EH (cell line): Measurements from ENCODE around the gene HTT-AS.
"Not testable (repeated sequence)": the region's sequence is repeated elsewhere in the genome, so short reads cannot be mapped to it uniquely, and the experiment has no call there.

Experiments used
- DNase-seq: peaks from one replicate; pipeline ENCODE4 v3.0.0-alpha.2; 2015; ENCODE audit warnings: low read depth

Gene HTT-AS

DNA sequence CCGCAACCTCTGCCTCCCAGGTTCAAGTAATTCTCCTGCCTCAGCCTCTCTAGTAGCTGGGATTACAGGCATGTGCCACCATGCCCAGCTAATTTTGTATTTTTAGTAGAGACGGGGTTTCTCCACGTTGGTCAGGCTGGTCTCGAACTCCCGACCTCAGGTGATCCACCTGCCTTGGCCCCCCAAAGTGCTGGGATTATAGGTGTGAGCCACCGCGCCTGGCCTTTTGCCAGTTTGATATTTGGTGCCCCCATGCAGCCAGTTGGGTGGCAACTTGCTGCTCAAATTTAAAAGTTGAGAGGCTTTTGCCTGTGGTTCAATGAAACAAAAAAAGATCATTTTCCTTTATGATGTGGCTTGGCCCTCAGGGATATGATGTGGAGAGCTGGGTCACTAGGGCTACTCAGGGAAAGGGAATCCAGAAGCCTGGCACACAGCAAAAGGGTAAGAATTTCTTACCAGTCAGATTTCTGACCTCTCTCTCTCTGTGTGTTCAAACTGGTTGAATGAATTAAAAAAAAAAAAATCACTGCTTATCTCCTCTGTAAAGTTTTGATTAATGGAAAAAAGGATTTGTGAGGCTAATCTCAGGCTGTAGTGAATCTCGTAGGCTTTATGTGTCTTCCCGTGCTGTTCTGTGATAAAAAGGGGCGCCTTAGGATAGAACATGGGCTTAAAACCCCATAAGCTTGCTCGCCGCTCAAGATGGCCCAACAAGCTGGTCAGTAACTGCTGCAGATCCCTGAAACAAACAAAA lies 23.0 kb downstream of the HTT-AS start:
- DNase-seq, result not testable (repeated sequence)

DNA sequence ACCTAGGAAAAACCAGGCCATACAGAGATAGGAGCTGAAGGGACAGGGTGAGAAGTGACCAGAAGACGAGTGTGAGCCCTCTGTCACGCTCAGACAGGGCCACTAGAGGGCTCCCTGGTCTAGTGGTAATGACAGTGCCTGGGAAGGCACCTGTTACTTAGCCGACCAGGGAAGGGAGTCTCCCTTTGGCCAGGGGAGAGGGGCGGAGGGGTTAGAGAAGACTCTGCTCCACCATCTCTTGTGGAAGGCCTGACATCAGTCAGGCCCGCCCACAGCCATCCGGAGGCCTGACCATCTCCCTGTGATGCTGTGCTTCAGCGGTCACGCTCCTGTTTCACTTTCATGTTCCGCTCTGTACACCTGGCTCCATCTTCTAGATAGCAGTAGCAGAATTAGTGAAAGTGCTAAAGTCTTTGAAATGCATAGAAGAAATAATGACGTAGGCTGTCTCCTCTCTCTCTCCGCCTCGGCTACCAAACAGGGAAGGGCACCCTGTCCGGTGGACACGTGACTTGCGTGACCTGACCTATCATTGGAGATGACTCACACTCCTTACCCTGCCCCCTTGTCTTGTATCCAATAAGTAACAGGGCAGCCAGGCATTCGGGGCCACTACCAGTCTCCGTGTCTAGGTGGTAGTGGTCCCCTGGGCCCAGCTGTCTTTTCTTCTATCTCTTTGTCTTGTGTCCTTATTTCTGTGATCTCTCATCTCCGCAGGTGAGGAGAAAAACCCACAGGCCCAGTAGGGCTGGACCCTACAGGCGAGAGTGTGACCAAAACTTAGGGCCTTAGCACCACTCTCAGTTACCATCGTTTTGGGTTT lies 26.7 kb downstream of the HTT-AS start:
- peak; percentile 65 for DNase-seq

DNA sequence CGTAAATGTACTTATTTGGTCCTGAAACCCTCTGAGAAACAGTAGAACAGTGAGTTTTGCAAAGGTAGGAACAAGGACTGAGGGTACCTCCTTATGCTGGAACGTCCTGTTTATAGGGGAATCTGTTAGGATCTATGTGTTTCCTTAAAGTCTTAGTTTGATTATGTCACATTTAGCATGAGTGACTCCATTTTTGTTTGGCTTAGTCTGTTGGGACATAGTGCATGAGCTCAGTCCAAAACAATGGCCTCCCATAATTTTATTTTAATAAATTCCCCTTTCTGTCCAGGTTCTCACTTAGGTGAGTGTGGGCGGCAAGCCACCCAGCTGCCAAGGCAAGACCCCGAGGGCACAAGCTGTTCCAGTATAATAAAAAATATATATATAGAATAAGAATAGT lies 27.7 kb downstream of the HTT-AS start:
- no peak for DNase-seq

DNA sequence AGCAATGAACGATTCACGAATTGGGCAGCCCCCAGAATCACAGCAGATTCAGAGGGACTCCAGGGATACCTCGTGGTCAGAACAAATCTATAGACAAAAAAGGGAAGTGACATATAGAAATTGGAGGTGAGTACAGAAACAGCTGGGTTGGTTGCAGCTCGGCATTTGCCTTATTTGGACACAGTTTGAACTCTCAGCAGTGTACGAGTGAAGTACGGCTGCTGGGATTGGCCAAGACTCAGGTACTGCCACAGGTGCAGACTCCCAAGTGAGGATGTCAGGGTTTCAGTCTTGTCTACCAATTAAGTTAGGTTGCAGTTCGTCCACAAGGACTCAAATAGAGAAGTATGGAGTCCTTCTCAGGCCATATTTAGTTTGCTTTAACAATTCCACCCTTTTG lies 28.2 kb downstream of the HTT-AS start:
- DNase-seq, result no peak

DNA sequence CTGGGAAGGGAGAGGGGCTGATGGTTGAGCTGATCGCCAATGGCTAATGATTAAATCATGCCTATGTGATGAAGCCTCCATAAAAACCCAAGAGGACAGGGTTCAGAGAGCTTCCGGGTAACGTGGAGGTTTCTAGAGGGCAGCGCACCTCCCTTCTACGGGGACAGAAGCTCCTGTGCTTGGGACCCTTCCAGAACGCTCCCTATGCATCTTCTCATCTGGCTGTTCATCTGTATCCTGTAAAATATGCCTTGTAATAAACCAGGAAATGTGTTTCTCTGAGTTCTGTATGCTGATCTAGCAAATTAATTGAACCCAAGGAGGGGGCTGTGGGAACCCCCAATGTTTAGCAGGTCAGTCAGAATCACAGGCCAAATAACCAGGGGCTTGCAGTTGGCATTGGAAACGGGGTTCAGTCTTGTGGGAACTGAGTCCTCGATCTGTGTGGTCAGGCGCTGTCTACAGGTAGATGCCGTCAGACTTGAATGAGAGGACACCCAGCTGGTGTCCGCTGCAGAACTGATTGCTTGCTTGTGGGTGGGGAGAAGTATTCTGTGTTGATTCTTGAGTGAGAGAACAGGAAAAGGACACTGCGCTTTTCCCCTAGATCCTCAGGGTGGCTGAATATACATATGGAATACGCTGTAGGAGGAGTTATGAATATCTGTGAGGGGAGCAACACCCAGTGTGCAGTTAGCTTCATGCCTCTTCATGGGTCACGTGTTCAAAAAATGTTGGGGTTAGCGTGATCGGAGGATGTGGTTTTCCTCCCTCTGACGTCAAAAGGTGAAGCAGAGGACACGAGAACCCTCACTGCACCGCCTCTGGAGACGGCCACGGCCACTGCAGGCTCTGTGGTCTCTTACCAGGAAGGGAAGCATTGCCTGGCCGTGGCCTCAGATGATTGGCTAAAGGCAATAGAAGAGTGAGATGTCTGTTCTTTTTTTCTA lies 29.2 kb downstream of the HTT-AS start:
- peak; percentile 75 for DNase-seq

DNA sequence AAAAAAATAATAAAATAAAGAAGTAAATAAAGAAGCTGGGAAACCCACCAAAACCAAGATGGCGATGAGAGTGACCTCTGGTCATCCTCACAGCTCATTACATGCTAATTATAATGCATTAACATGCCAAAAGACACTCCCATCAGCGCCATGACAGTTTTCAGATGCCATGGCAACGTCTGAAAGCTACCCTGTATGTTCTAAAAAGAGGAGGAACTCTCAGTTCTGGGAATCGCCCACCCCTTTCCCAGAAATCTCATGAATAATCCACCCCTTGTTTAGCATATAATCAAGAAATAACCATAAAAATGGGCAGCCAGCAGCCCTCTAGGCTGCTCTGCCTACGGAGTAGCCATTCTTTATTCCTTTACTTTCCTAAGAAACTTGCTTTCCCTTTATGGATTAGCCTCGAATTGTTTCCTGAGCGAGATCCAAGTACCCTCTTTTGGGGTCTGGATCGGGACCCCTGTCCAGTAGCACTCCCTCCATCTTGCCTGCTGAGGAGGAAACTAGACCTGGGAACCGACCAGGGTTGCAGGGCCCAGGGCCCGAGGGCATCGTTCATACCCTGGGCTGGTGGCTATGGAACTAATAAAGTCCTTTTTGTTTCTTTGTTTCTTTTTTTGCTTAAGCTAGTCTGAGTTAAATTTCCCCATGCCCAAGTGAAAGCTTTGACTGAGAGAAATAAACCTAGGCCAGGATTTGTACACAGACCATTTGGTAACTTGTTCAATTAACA lies 30.9 kb downstream of the HTT-AS start:
- DNase-seq, result no peak

DNA sequence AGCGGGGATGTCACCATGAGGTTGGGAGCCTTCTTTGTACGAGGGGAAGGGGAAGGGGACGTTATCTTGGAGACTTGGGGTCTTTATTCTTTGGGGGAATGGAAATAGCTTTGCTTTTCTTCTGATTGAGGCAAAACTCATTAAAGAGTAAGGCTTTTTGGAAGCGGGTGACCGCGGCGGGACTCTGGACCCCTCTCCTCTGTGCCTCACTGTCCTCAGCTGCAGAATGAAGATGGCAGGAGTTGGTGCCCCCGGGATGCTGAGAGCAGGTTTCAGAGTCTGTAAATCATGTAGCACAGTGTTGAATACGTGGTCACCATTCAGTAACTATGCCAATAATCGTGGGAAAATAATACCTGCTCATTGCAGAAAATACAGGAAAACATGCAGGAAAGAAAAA lies 32.1 kb downstream of the HTT-AS start:
- DNase-seq, result no peak

DNA sequence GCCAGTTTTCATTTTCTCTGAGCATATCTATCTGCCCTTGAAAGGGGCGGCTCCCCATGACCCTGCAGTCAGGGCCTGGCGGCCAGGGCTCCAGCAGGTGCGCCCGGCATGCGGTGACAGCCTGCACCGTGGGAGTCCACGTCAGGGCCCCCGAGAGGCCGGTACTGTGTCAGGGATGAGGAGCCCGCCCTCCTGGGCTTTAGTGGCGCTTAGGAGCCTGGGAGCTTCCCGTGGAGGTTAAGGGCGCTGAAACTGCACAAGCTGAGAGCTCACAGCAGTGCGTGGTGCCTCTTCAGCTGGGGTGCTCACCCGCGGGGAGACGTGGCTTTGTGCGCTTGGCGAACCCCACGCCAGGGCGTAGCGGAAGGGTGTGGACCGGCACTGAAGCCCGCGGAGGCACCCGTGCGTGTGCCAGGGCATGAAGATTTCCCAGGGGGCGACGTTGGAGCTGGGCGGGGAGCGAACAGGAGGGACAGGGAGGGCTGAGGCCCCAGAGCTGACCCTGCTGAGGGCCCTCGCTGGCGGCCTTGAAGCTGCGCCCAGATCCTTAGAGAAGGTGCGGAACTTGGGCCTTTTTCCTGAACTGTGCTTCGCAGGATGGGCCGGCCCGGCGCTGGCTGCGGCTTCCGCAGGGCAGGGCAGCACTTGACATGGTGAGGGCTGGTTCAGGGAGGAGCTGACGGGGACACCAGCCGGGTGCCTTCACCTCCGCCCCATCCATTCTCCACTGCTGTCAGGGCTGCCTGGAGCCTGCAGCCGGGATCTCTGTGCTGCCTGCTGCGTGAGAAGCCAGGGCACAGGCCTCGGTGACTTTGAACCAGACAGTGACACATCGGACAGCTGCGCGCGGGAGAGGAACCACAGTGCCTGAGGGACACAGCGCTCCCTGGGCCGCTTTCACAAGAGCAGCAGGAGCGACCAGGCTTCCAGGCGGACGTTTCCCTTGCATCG lies 32.9 kb downstream of the HTT-AS start:
- peak; percentile 80 for DNase-seq

DNA sequence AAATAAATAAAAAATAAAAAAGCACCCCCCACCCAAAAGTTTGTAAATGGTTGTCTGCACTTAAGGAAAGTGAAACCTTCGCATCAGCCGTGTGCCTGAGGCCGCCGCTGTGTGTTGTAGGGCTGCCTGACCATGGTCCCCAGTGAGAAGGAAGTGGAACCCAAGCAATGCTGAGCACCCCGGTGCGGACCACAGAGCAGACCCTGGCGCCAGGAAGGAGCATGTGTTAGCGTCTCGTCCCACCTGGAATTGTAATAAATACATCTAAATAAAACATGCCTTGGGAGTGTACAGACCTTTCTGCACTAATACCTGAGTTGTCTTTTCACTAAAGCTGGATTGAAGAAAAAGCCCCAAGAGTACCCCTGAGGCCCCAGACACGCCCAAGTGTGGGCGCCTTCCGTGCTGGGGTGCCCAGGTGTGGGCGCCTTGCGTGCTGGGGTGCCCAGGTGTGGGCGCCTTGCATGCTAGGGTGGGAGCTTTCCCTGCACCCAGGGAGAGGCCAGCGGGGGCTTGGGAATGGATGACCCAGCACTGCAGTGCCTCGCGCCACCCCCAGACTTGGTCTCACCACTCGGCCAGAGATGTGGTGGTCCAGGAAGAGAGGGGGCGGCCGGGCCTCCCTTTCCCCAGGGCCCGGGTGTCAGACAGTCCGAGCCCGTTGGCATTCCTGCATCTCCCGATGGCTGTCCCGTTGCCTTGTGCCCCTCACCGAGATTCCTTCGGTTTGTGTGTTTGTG lies 33.7 kb downstream of the HTT-AS start:
- DNase-seq, result no peak

DNA sequence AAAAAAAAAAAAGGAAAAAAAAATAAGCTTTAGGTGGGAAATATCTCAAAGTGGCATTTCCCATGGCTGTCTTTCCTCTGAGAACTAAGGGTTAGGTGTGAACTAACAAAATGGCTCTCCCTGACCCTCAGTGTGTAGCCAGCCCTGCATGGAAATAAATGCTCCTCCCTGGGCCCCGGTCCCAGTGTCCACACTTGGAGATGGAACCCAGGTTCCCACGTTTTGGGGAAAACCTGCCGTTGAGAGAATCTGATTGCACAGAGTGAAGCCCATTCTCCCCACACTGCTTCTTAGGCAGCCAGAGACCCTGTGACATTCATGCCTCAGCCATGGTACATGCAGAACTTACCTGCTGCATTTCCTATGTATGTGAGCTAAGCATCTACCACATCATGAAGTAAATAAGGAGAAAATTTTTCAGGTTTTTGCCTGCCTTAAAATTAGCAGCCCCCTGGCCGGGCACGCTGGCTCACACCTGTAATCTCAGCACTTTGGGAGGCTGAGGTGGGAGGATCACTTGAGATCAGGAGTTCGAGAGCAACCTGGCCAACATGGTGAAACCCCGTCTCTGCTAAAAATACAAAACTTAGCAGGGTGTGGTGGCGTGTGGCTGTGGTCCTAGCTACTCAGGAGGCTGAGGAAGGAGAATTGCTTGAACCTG lies 34.5 kb downstream of the HTT-AS start:
- DNase-seq, result no peak

DNA sequence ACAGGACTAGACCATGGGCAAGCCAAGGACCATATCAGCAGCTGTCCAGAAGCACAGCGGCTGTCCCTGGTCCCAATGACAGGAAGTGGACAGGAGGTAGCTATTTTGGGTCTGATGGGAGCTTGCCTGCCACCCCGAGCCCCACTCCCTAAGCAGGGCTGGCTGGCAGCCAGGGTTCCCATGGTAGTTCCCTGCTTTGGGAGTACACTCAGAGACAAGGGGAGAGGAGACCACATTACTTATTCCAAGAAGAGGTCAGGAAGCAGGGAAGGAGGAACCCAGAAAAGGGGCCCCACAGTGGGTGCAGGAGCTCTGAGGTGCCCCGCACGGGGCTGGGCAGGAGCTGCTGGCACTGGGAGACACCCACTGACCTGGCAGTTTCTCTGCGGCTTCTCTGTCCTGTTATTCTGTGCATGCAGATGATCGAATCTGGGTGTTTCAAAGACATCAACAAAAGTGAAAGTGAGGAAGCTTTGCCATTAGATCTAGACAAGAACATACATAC lies 36.3 kb downstream of the HTT-AS start:
- DNase-seq, result peak; percentile 10

DNA sequence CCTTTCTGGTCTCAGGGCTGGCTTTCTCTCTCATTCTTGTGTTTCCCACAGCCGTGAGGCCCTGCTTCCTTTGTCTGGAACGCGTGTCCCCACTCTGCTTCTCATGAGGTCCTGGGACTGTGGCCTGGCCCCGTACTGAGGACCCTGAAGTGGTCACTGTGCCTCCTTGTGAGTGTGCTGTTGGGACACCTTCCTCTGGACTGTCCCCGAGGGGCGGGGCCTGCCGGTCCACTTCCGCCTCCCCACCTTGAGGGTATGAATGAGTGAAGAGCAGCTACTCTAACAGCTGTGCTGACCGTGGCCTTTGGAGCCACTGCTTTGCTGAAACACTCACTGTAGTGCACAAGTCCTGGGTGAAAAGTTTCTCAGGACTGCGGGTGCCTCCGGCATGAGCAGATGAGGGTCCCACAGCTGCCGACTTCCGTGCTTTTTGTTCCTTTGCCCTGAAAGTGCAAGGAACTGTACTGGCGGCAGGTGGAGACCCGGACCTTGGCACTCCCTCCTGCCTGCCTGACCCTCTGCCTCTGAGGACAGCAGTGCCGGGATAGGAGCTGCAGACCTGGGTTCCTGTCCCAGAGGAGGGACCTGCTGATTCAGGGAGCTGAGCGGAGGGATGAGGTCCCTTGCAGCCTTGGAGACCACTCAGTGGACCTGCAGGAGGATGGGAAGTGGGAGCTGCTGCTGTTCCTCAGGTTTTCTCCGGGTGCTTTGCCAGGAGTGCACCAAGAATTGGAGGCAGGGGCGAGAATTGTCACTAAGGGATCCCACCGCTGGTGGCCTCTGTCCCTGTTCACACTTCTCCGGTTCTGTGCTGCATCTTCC lies 38.0 kb downstream of the HTT-AS start:
- no peak for DNase-seq

DNA sequence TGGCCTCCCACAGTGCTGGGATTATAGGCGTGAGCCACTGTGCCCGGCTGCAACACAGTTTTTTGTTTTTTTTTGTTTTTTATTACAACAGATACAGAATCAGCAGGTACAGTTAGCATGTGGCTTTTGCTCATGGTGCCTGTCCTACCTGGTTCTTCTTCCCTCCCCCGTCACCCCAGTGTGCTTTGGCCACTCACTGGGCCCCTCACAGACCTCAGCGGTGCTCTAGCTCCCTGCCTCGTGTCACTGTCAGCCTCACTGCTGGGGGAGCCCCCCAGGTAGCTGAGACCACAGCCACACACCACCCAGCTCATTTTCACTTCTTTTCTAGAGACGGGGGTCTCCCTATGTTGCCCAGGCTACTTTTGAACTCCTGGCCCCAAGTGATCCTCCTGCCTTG lies 38.7 kb downstream of the HTT-AS start:
- DNase-seq, result no peak

DNA sequence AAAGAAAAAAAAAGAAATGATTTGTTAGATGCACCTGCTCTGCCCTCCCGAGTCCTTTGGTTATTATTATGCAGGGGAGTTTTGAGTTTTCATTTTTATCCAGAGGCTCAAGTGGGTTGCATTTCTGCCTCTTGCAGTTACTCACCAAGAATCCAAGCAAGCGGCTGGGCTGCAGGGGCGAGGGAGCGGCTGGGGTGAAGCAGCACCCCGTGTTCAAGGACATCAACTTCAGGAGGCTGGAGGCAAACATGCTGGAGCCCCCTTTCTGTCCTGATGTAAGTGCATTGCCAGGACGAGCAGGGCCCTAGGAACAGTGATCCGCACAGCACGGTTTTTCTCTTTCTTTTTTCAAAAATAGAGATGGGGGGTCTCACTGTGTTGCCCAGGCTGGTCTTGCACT lies 39.1 kb downstream of the HTT-AS start:
- no peak for DNase-seq

DNA sequence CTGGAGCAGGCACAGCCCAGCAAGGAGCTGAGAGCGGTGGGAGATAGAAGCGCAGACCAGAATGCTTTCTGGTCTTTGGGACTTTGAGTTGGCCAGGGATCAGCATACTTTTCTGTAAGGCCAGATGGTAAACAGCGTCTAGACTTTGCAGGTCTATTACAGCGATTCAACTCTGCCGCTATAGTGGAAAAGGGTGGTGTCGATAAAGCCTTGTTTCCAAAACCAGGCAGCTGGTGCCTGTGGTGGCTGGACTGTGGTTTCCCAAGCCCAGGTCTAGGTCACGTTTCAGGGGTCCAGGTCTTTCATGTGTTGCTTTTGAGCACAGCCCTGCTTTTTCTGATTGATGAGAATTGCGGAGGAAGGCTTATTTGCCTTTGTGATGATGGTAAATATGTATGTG lies 40.1 kb downstream of the HTT-AS start:
- DNase-seq, result no peak

DNA sequence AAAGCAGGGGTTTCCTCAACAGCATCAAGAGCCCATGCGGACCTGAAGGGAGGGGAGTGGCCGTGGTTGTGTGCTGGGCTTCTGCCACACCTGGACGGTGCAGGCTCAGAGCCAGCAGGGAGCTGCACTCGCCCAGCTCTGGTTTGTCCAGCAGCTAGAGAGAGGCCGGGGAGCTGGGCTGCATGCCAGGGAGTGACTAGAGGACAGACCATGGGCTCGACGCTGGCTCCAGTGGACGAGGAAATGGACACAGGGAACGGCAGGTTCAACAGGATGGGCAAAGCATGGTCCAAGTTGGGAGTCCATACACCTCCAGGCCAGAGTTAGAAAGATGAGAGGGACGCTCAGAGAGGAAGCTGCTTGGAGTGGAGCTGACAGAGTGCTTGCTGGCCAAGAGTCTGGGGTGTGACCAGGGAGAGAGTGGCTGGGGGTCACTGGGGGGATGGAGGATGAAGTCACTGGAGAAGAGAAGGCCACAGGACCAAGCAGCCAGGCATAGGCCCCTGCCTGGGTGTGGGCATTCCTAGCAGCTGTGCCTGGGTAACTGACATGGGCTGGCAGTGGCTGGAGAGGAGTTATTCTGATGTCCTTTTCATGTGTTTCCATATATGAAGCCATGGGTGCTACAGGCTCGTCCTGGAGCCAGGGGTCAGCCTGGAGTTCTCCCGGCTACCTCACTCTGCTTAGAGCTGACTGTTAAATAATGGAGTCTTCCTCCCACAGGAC lies 42.8 kb downstream of the HTT-AS start:
- DNase-seq, result no peak

DNA sequence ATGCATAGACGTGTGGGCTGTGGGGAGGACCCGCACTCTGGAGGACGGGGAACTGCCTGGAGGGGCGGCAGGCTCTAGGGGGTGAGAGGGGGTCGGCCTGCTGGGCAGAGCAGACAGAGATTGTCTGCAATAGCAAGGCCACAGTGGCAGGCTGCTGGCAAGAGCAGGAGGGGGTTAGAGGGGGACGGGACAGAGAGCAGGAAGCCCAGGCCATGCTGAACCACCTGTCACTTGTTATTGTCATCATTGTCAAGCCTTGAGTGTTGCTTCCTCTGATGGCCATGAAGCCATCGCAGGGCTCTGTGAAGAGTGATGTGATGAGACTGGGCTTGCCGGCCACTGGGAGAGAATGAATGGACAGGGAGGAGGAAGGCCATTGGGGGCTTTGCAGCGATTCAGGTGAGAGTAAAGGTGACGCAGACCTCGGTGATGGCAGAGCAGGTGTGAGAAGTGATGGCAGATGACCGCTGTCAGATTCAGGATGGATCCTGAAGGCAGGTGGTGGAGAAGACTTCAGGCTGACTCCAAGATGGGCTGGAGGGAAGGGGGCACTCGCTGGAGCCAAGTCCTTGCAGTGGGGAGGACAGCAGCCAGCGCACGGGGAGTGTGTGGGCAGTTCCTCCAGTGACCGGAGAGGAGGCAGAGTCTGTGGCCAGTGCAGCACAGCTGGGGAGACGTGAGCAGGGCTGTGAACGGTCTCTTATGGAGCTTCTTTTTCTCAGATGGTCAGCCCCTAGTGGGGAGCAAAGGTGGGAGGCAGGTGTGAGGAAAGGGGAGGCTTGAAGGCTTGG lies 43.6 kb downstream of the HTT-AS start:
- DNase-seq, result no peak
